Fibroblast of the aortic adventitia (primary cell): ENCODE results near the gene FAM120A. TPM values are rescaled to one million over a fixed set of nuclear protein-coding genes. Genes with fewer than 3 reads are reported as not detected.

Experiments
- DNase-seq: peaks from one replicate; pipeline ENCODE4 v3.0.0-alpha.2; 2010; ENCODE audit warnings: low read depth
- H3K4me3 ChIP-seq: 2 replicates; pipeline ENCODE4 v1.5.1; 2011; ENCODE audit warnings: low read depth, mild to moderate bottlenecking, control low read depth, low read length, moderate library complexity
- CTCF ChIP-seq: IDR thresholded peaks from 2 replicates; pipeline ENCODE4 v1.5.1; 2011; ENCODE audit warnings: mild to moderate bottlenecking, low read length, control low read depth, inconsistent platforms; ENCODE audit not compliant: insufficient read depth
- total RNA-seq: library from RNA; depleted of rRNA; stranded (reverse); fragments of >200 nt; gene quantifications from 2 replicates; pipeline ENCODE4 v1.2.3, GENCODE V29; 2012; ENCODE audit warnings: low replicate concordance

FAM120A gene
- total RNA-seq, 1 donor: 116 TPM

- DNase-seq: no peak
- TF ChIP-seq CTCF: no peak
- no peak overlapping the region for H3K4me3 ChIP-seq
Observed at GRCh38 chr9:93470391-93470790, 18.9 kb downstream of the FAM120A start.

DNA sequence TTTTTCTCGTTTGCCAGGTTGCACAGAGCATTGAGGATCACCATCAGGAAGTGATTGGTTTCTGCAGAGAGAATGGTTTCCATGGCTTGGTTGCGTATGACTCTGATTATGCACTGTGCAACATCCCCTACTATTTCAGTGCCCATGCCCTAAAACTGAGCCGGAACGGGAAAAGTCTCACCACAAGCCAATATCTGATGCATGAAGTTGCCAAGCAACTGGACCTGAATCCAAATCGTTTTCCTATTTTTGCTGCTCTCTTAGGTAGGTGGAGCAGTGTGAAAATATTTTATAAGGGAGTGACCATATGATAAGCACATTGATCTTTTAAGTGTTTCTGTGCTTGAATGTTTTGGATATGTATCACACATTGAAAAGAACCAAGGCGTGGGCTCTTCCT lies 19.6 kb downstream of the FAM120A start:
- H3K4me3 ChIP-seq: no peak overlapping the region
- peak; percentile 65 for DNase-seq
- no peak for TF ChIP-seq CTCF

DNA sequence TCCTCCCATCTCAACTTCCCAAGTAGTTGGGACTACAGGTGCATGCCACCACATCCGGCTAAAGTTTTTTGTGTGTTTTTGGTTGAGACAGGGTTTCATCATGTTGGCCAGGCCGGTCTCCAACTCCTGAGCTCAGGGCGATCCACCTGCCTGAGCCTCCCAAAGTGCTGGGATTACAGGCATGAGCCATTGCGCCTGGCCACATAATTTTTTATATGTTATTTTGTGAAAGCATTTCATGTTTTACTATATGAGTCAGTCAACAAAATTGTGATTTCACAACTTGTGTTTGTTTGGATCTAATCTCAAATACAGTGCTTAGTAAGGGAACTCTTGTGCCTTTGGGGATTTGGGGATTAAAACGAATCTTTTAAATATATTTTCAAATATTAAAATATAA lies 21.9 kb downstream of the FAM120A start:
- H3K4me3 ChIP-seq: no peak overlapping the region
- TF ChIP-seq CTCF: no peak
- DNase-seq: peak; percentile 64

GRCh38 chr9:93475108-93475507 lies 23.6 kb downstream of the FAM120A start:
- H3K4me3 ChIP-seq: no peak overlapping the region
- DNase-seq: no peak
- TF ChIP-seq CTCF: no peak

- DNase-seq: no peak
- no peak overlapping the region for H3K4me3 ChIP-seq
- TF ChIP-seq CTCF: no peak
Observed at GRCh38 chr9:93475856-93476255, 24.4 kb downstream of the FAM120A start.

- TF ChIP-seq CTCF: no peak
- no peak overlapping the region for H3K4me3 ChIP-seq
- DNase-seq: no peak
Observed at GRCh38 chr9:93476924-93477323, 25.4 kb downstream of the FAM120A start.

GRCh38 chr9:93477397-93477796 lies 25.9 kb downstream of the FAM120A start:
- no peak for TF ChIP-seq CTCF
- DNase-seq: no peak
- no peak overlapping the region for H3K4me3 ChIP-seq
